Measurements from ENCODE around the gene ARID2.

GRCh38 chr12:45850302-45850701 lies 120.8 kb downstream of the ARID2 start:
- TF ChIP-seq CTCF (IDR thresholded peaks at IDR 0.05 in 2 of 3, conservative IDR thresholded peaks at IDR 0.05 in 1 of 3; ENCODE audit: control insufficient read depth in 2 of 3, extremely low read depth in 1 of 3, insufficient read depth in 1 of 3, low read depth in 3 of 3, low read length in 3 of 3) (no peak), HDAC2 (IDR thresholded peaks at IDR 0.05) (no peak), MTA3 (IDR thresholded peaks at IDR 0.05; ENCODE audit: borderline replicate concordance, low read length) (no peak), POLR2AphosphoS5 (IDR thresholded peaks at IDR 0.05; ENCODE audit: low read length) (no peak), REST (IDR thresholded peaks at IDR 0.05; ENCODE audit: low read depth, low read length) (no peak), USF1 (IDR thresholded peaks at IDR 0.05; ENCODE audit: borderline replicate concordance, extremely low read length, insufficient read depth, low read depth, low read length) (no peak), FOXM1 (IDR thresholded peaks at IDR 0.05; ENCODE audit: low read depth, low read length) (no peak), CBX3 (IDR thresholded peaks at IDR 0.05; ENCODE audit: borderline replicate concordance, low read depth) (no peak), POLR2AphosphoS2 (IDR thresholded peaks at IDR 0.05; ENCODE audit: low read depth, low read length) (no peak), HCFC1 (IDR thresholded peaks at IDR 0.05; ENCODE audit: low read length) (no peak), BCL3 (IDR thresholded peaks at IDR 0.05; ENCODE audit: borderline replicate concordance, insufficient read depth, low read depth, low read length, poor library complexity, severe bottlenecking) (no peak)
